HG03280 (cell line): ENCODE data around the gene FSTL5.

Experiments
- ATAC-seq: cut with Tn5 transposase; IDR thresholded peaks from one replicate; pipeline ENCODE4 v1.9.1; 2021; ENCODE audit warnings: mild to moderate bottlenecking, moderate library complexity; ENCODE audit not compliant: unreplicated experiment

FSTL5 gene

DNA sequence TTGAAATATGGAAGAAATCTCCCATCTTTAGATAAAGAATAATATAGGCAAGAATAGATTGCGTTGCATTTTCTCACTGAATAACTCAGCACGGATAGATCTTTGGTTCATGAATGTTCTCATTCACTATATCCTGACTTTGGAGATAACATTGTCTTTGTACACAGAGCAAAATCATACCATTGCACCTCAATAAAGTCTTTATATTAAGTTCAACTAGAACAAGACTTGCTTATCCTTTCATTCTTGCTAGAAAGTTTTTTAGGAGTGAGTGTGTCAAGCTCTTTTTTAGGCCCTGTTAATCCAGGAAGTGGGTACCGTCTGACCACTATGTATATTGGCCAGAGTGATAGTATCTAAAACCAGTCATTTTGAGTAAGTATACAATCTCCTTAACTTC lies 658.7 kb downstream of the FSTL5 start:
- no peak for ATAC-seq

- ATAC-seq, result no peak
Observed at GRCh38 chr4:161498155-161498554, 665.6 kb downstream of the FSTL5 start.

- ATAC-seq, result no peak
Observed at GRCh38 chr4:161486461-161486860, 677.3 kb downstream of the FSTL5 start.

DNA sequence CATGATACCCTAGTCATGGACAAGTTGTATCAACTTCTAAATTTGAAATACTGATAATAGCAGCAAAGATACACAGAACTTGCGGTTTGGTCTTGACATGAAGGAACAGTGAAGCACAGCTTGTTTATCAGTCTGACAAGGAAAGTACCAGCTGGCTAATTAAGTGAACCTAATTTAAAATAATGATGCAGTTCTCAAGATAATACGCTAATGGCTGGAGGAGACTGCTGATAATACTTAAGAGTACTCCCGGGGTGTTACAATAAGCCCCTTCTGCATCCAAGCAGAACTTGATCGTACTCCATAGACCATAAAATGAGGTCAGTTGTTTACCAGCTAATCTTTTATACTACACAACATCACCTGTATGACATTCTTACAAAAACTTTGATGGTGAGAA lies 697.5 kb downstream of the FSTL5 start:
- no peak for ATAC-seq

- no peak for ATAC-seq
Observed at GRCh38 chr4:161463436-161463835, 700.4 kb downstream of the FSTL5 start.

GRCh38 chr4:161457906-161458305 lies 705.9 kb downstream of the FSTL5 start:
- ATAC-seq, result no peak

GRCh38 chr4:161457311-161457710 lies 706.5 kb downstream of the FSTL5 start:
- no peak for ATAC-seq

DNA sequence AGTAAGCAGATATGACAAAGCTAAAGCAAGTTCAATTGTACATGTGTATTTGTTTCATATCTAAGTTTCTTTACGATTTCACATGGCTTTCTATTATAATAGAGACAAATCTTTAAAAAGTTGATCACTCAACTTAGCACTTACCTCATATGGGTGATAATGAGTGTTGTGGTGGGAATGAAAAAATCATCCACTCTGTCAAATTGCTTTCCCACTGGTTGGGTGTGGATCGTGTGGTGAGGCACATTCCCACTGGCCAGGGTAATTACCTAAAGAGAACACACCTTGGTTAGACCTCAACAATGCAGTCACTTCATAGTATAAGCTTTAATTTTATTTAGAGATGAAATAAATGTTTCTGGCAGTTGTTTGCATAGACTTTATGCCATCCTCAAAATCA lies 708.9 kb downstream of the FSTL5 start:
- no peak for ATAC-seq

DNA sequence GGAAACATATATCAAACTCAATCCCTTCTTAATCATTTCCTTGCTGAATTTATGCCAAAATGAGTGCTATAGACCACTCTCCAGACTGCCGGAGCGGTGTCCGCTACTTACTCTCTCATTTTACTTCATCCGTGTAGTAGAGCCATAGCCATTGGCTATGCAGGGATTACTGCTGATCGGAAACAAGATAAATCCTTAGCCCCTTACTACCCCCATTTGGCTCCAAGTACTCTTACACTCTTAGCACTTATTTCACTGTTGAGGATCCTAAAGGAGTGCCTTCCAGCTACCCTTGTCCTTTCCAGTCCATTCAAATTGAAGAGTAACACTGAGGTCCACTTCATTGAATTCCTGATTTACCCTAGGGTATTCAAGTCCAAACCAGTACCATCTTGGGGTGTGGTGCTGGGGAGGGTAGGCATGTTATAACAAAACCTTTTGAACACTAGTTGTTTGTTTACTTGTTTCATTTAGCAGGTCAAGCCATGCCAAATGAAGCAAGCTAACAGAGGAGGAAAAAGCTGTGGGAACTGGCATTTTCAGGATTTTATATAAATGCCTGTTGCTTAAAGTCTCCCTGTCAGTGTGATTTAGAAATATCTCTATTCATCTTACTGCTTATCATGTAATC lies 715.1 kb downstream of the FSTL5 start:
- ATAC-seq, result no peak

DNA sequence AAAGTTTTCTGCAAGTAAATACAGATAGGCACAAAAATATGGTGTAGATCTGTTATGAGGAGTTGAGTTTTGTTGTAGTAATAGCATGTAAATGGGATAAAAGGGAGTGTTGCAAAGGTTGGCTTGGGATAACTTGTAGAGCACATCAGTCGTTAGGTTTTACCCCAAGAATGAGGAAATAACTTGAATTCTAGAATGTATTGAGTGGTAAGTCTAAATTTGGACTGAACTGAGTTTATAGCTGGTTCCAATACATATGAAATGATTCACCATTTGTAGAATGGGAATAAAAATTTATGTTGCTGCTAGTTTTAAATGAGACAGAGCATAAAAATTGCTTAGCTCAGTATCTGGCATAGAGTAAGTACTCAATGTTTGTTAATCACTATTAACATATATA lies 719.2 kb downstream of the FSTL5 start:
- ATAC-seq, result no peak

GRCh38 chr4:161442921-161443320 lies 720.9 kb downstream of the FSTL5 start:
- ATAC-seq, result no peak

- no peak for ATAC-seq
Observed at GRCh38 chr4:161438096-161438495, 725.7 kb downstream of the FSTL5 start.

DNA sequence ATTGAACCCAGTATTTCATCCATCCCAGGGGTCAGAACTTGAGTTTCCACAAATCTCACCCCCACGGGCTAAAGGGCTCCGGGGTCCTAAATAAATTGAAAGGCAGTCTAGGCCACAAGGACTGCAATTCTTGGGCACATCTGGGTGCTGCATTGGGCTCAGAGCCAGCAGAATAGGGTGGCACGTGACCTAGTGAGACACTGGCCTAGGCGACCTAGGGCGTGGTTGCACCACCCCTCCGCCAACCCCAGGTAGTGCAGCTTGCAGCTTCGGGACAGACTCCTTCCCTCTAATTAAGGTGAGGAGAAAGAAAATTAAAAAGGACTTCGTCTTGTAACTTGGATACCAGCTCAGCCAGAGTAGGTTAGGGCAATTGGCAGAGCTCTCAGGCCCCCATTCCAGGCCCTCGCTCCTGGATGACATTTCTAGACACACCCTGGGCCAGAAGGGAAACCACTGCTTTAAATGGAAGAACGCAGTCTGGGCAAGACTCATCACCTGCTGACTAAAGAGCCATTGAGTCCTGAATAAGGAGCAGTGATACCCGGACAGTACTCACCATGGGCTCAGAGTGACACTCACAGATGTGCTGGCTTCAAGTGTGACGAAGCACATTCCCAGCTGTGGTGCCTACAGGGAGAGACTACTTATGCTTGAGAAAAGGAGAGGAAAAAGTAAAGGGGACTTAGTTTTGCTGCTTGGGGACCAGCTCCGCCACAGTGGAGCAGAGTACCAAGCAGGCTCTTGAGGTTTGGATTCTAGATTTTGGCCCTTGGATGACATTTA lies 735.4 kb downstream of the FSTL5 start:
- no peak for ATAC-seq

DNA sequence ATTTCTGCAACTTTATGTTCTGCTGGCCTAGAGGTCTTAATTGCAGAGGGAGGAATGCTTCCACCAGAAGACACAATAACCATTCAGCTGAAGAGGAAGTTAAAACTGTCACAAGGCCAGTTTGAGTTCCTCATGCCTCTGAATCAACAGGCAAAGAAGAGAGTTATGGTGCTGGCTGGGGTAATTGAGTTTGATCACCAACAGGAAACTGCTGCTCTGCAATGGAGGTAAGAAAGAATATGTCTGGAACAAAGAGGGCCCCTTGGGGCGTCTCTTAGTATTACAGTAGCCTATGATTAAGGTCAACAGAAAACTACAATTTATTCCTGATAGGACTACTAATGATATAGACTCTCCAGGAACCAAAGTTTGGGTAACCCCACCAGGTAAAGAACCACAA lies 744.0 kb downstream of the FSTL5 start:
- no peak for ATAC-seq

- no peak for ATAC-seq
Observed at GRCh38 chr4:161411901-161412300, 751.9 kb downstream of the FSTL5 start.

DNA sequence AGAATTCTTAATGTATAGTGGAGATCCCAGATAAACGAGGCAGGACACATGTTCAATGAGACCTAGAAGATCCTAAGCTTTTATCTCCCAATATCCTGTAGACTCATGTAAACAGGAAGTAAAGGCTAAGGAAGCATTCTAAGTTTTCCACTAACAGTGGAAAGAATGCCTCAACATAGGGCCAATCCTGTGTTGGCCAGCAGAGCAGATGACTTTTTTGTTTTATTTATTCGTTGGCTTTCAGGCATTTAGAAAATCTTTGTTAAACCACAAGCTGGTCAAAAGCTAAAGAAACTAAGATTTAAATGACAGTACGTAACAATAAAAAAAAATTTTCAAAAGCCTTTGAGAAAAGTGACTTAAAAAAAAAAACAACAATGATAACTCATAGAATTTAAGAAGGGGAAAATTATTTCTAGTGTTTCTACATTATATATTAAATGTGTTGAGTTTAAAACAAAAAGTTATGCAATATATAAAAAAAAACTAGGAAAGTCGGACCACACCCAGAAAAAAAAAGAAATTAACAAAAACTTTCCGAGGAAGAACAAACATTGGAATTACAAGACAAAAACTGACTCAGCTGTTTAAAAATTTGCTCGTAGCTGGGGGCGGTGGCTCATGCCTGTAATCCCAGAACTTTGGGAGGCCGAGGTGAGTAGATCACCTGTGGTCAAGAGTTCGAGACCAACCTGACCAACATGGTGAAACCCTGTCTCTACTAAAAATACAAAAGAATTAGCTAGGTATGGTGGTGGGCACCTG lies 759.3 kb downstream of the FSTL5 start:
- ATAC-seq, result no peak

GRCh38 chr4:161403781-161404180 lies 760.0 kb downstream of the FSTL5 start:
- no peak for ATAC-seq

DNA sequence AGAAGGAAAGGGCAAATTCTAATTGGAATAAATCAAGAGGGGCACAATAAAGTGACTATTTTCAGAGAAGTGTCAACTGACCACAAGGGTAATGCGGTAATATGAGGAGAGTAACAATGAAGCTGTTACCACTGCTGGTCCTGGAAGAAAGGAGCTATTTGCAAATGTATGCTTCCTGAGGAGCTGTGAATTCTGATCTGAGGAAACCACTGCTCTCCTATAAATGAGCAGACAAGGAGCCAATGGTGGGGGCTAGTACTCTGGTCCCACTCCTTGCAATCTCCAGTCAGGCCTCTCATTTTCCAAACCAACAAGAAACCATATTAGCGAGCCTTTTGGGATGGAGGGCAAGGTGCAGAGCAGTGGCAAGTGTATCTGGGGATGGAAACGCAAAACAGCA lies 770.2 kb downstream of the FSTL5 start:
- no peak for ATAC-seq

DNA sequence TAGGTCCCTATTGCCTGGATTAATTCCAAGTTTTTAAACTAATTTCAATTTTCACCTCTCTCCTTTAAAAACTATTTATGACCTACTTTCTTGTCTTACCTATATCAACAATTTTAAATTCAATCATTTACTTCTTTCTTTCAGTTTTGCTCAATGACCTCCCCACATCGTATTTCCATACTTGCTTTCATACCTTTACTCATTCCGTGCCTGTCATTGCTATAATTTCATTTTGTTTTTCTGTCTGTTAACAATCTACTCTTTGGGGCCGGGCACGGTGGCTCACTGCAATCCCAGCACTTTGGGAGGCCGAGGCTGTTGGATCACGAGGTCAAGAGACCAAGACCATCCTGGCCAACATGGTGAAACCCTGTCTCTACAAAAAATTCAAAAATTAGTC lies 781.1 kb downstream of the FSTL5 start:
- no peak for ATAC-seq

DNA sequence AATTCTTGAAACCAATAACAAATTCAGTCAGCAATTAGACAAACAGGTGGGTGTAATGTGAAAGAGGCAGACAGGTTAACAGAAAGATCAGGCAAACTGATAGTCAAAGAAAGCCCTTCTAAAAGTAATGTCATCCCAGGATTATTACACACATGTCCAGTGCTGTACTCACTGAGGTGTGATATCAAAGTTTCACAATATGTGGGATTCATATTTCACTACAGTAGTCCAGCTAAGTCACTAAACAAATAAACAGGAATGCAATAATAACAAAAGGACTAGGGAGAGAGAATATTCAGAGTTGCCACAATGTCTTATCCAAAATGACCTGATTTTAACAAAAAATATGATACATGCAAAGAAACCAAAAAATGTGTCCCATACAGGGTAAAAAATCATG lies 787.5 kb downstream of the FSTL5 start:
- ATAC-seq, result no peak

DNA sequence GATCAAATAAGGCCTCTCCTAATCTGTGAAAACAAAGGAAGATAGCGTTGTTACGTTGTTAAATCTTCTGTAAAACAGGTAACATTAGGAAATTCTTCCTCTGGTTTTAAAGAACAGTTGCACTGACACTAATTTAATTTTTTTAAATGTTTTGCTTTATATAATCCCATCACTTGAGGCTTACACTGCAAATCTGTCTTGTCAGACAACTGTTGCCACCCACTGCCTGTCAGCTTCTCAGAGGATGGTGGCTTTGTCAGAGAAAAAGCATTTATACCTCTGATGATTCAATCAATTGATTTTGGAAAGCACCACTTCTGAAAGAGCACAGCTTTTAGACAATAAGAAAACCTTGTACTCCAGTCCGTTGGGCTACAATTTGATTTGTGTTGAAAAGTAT lies 799.1 kb downstream of the FSTL5 start:
- ATAC-seq, result no peak

- no peak for ATAC-seq
Observed at GRCh38 chr4:161360982-161361381, 802.8 kb downstream of the FSTL5 start.
